T-cell (primary cell): Measurements from ENCODE around the gene DLGAP1. TPM values are rescaled to one million over a fixed set of nuclear protein-coding genes. Genes with fewer than 3 reads are reported as not detected.

Source experiments
- ATAC-seq, 4 experiments: fragments of 200-7000 bp in 3 of 4; fragments of 150-1000 bp in 1 of 4; cut with Tn5 transposase; replicated peaks in 1 of 4; 1 replicate in 3 of 4; 2 replicates in 1 of 4; pipeline ENCODE4 v1.10.0; 2021; ENCODE audit warnings: moderate library complexity in 3 of 4, mild to moderate bottlenecking in 2 of 4, moderate number of reproducible peaks in 1 of 4
- CTCF ChIA-PET, 2 donors: fragments of 300-600 bp; sonication (Branson Sonifier 250); formaldehyde crosslinking; loops; one replicate each; lab custom pipeline; 2022; ENCODE audit warnings: antibody characterized with exemption in 2 of 2; lab: Charles Lee
- POLR2A ChIA-PET, 2 donors: fragments of 300-600 bp; sonication (Branson Sonifier 250); formaldehyde crosslinking; loops; one replicate each; lab custom pipeline; 2022; ENCODE audit warnings: antibody characterized with exemption in 2 of 2; lab: Charles Lee
- DNase-seq, 35 experiments: peaks; one replicate each; pipeline versions ENCODE4 v3.0.0 to v3.0.0-alpha.2; 2013 to 2023
- H3K27ac ChIP-seq: one replicate; pipeline ENCODE4 v1.5.1; 2013; ENCODE audit warnings: low read length
- H3K27me3 ChIP-seq, 2 experiments: replicated peaks in 1 of 2; 1 replicate in 1 of 2; 2 replicates in 1 of 2; pipeline versions ENCODE4 v1.6.1 to v1.7.0; 2013; ENCODE audit warnings: low read length in 1 of 2, mixed read lengths in 1 of 2; ENCODE audit not compliant: control insufficient read depth in 2 of 2, insufficient read depth in 2 of 2; ENCODE audit errors: extremely low read depth in 1 of 2
- H3K36me3 ChIP-seq, 2 donors: 1 replicate in 1 of 2; 2 replicates in 1 of 2; pipeline versions ENCODE4 v1.6.1 to v1.7.0; 2013; ENCODE audit warnings: low read length in 1 of 2; ENCODE audit not compliant: control insufficient read depth in 2 of 2, insufficient read depth in 1 of 2; ENCODE audit errors: extremely low read depth in 1 of 2
- H3K4me1 ChIP-seq, 2 experiments: 1 replicate in 1 of 2; 2 replicates in 1 of 2; pipeline versions ENCODE4 v1.6.1 to v1.7.0; 2013; ENCODE audit warnings: low read length in 2 of 2, mixed read lengths in 1 of 2; ENCODE audit not compliant: insufficient read depth in 2 of 2, control insufficient read depth in 1 of 2; ENCODE audit errors: extremely low read depth in 1 of 2
- H3K4me3 ChIP-seq, 2 donors: 1 replicate in 1 of 2; 2 replicates in 1 of 2; pipeline versions ENCODE4 v1.5.1 to v1.7.0; 2013; ENCODE audit warnings: mild to moderate bottlenecking in 2 of 2, low read length in 1 of 2, moderate library complexity in 1 of 2; ENCODE audit not compliant: control insufficient read depth in 1 of 2; ENCODE audit errors: extremely low read depth in 1 of 2
- H3K9me3 ChIP-seq: 2 replicates; pipeline ENCODE4 v1.7.0; 2013
- H3K27ac Mint-ChIP-seq, 2 donors: one replicate each; pipeline ENCODE4 v1.8.0; 2020 to 2021; ENCODE audit warnings: mild to moderate bottlenecking in 2 of 2, mixed read lengths in 2 of 2
- H3K27me3 Mint-ChIP-seq, 2 donors: one replicate each; pipeline ENCODE4 v1.8.0; 2021 to 2022; ENCODE audit warnings: mixed read lengths in 2 of 2
- H3K36me3 Mint-ChIP-seq: one replicate; pipeline ENCODE4 v1.8.0; 2021; ENCODE audit warnings: mixed read lengths
- H3K4me1 Mint-ChIP-seq, 3 donors: one replicate each; pipeline ENCODE4 v1.8.0; 2020 to 2022; ENCODE audit warnings: mixed read lengths in 3 of 3, mild to moderate bottlenecking in 1 of 3
- H3K4me3 Mint-ChIP-seq, 3 donors: one replicate each; pipeline ENCODE4 v1.8.0; 2020 to 2022; ENCODE audit warnings: mild to moderate bottlenecking in 3 of 3, mixed read lengths in 3 of 3, moderate library complexity in 3 of 3
- H3K9me3 Mint-ChIP-seq, 3 donors: one replicate each; pipeline ENCODE4 v1.8.0; 2020 to 2022; ENCODE audit warnings: mixed read lengths in 3 of 3
- WGBS: methylation state at CpG from one replicate; pipeline ENCODE4 v1.1.5; 2013; ENCODE audit warnings: missing lambda C conversion rate; ENCODE audit not compliant: insufficient coverage; 5-methylcytosine and 5-hydroxymethylcytosine counted together
- total RNA-seq, 35 experiments: library from RNA in 6 of 35; stranded (reverse) in 6 of 35; fragments of 120-200 nt in 1 of 35; gene quantifications; one replicate each; pipeline versions ENCODE4 v1.2.1 to v1.2.4 and lab custom pipeline; 2013 to 2026

The DLGAP1 gene
- total RNA-seq, 5 donors from 2014 or later (not counting 1 experiment from before 2014, with no cell fraction given): 0.25 to 1.8 (median 0.26) TPM

GRCh38 chr18:3967359-3968180, 487.5 kb downstream of the DLGAP1 start:
- no peak overlapping the region for H3K27ac ChIP-seq
- WGBS: 100% methylated on average over 2 of the region's 4 CpGs
- DNase-seq: no peak
- no peak for ATAC-seq
- H3K27ac Mint-ChIP-seq: no peak overlapping the region
- no peak overlapping the region for H3K4me3 Mint-ChIP-seq
- no peaks in the 10 kb centered on the region for H3K4me1 ChIP-seq
- POLR2A ChIA-PET: no interaction called here
- H3K36me3 ChIP-seq: no peaks in the 10 kb centered on the region
- H3K9me3 Mint-ChIP-seq: no peaks in the 10 kb centered on the region
- peaks cover 6 to 18% of the 10 kb centered on the region in 2 donors for H3K27me3 Mint-ChIP-seq
- no peaks in the 10 kb centered on the region for H3K36me3 Mint-ChIP-seq
- no peaks in the 10 kb centered on the region for H3K4me1 Mint-ChIP-seq
- CTCF ChIA-PET: interaction anchor here in 1 of 2 donors (0.6 kb wide), 2 partner anchors 12 to 17 kb away, joined by 3 to 5 read pairs; no protein-coding TSS in a partner anchor
- H3K27me3 ChIP-seq: no peaks in the 10 kb centered on the region
- H3K4me3 ChIP-seq: no peak overlapping the region
- H3K9me3 ChIP-seq: no peaks in the 10 kb centered on the region

DNA sequence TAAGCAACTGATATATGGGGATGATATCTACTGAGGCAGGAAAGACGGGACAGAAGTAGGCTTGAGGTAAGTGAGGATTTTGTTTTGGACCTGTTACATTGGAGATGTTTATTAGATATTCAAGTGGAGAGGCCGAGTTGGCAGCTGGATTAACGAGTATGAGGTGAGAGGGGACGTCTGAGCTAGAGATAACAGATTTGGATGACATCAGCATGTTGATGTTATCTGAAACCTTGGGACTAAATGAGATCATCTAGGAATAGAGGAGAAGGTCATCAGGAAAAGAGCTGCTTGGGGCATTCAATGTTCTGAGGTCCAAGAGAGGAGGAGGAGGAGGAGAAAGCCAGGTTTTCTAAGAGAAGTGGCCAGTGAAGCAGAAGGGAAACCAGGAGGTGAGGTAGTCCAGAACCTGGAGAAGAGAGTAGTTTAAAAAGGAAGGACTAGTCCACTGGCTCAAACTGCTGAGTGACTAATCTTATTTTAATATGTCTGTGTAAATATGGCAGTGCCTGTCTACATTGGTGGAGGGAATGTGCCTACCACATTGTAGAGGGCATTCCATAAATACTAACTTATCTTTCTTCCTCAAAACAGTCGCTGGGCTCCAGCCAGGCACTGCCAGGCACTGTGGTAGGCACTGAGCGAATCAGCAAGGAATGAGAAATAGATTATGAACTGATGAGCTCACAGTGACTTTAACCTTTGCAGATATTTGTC, 488.3 kb downstream of the DLGAP1 start:
- Mint-ChIP-seq H3K4me3 (no peak overlapping the region), H3K9me3 (no peaks in the 10 kb centered on the region), H3K27ac (no peak overlapping the region), H3K27me3 (peaks cover 6 to 21% of the 10 kb centered on the region in 2 donors), H3K4me1 (no peaks in the 10 kb centered on the region), H3K36me3 (no peaks in the 10 kb centered on the region)
- Histone ChIP-seq H3K4me3 (no peak overlapping the region), H3K9me3 (no peaks in the 10 kb centered on the region), H3K36me3 (no peaks in the 10 kb centered on the region), H3K27me3 (no peaks in the 10 kb centered on the region), H3K4me1 (no peaks in the 10 kb centered on the region), H3K27ac (no peak overlapping the region)
- ATAC-seq: no peak
- POLR2A ChIA-PET: interaction anchor here in 1 of 2 donors (0.6 kb wide), 1 partner anchor 18 kb away, joined by 6 read pairs; no protein-coding TSS in a partner anchor
- no peak for DNase-seq
- WGBS: 62% methylated on average over 5 of the region's 6 CpGs
- CTCF ChIA-PET: interaction anchor here in 1 of 2 donors (0.6 kb wide), 1 partner anchor 18 kb away, joined by 5 read pairs; no protein-coding TSS in a partner anchor

DNA sequence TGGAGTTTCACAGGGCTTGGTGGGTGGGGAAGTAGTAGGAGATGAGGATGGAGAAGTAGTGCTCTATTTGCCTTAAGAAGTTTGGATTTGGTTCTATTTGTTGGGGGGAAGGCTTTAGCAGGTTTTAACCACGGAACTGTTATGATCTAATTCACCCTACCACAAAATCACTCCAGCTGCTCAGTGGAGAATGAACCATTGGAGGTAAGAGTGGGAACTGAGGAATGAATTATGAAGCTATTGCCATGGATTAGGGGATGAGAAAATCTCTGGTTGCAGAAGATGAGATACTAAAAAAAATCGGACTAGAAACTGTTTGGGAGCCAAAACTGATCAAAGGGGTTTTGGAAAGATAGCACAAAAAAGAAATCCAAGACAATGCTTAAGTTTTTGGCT, 488.9 kb downstream of the DLGAP1 start:
- Mint-ChIP-seq H3K36me3 (no peaks in the 10 kb centered on the region), H3K27me3 (peaks cover 6 to 21% of the 10 kb centered on the region in 2 donors), H3K4me1 (no peaks in the 10 kb centered on the region), H3K4me3 (no peak overlapping the region), H3K27ac (no peak overlapping the region), H3K9me3 (no peaks in the 10 kb centered on the region)
- ChIA-PET CTCF (no interaction called here), POLR2A (interaction anchor here in 1 of 2 donors (0.6 kb wide), 1 partner anchor 19 kb away, joined by 6 read pairs; no protein-coding TSS in a partner anchor)
- Histone ChIP-seq H3K4me1 (no peaks in the 10 kb centered on the region), H3K36me3 (no peaks in the 10 kb centered on the region), H3K9me3 (no peaks in the 10 kb centered on the region), H3K27me3 (no peaks in the 10 kb centered on the region), H3K4me3 (no peak overlapping the region), H3K27ac (no peak overlapping the region)
- WGBS: no CpG with 5 or more reads among the region's 2 CpGs
- DNase-seq (no peak), ATAC-seq (no peak)

- Mint-ChIP-seq H3K36me3 (no peaks in the 10 kb centered on the region), H3K4me3 (no peak overlapping the region), H3K27ac (no peak overlapping the region), H3K9me3 (peaks cover 0 to 1% (median 1%) of the 10 kb centered on the region in 3 donors), H3K27me3 (peaks cover 6 to 17% of the 10 kb centered on the region in 2 donors), H3K4me1 (no peaks in the 10 kb centered on the region)
- POLR2A ChIA-PET: no interaction called here
- Histone ChIP-seq H3K4me1 (no peaks in the 10 kb centered on the region), H3K36me3 (no peaks in the 10 kb centered on the region), H3K27ac (no peak overlapping the region), H3K4me3 (no peak overlapping the region), H3K27me3 (no peaks in the 10 kb centered on the region), H3K9me3 (no peaks in the 10 kb centered on the region)
- CTCF ChIA-PET: no interaction called here
- DNase-seq (no peak), ATAC-seq (no peak)
- WGBS: 87% methylated on average over 7 of the region's 7 CpGs
Measured at GRCh38 chr18:3960977-3961376, 494.1 kb downstream of the DLGAP1 start.

GRCh38 chr18:3960142-3960541, 495.0 kb downstream of the DLGAP1 start:
- DNase-seq: no peak
- no peaks in the 10 kb centered on the region for H3K36me3 ChIP-seq
- H3K4me1 ChIP-seq: no peaks in the 10 kb centered on the region
- CTCF ChIA-PET: interaction anchor here in 1 of 2 donors (0.6 kb wide), 1 partner anchor 34 kb away, joined by 5 read pairs; no protein-coding TSS in a partner anchor
- H3K4me1 Mint-ChIP-seq: no peaks in the 10 kb centered on the region
- peaks cover 6 to 17% of the 10 kb centered on the region in 2 donors for H3K27me3 Mint-ChIP-seq
- no peaks in the 10 kb centered on the region for H3K36me3 Mint-ChIP-seq
- no peak overlapping the region for H3K4me3 Mint-ChIP-seq
- ATAC-seq: no peak
- WGBS: 79% methylated on average over 1 of the region's 4 CpGs
- no peaks in the 10 kb centered on the region for H3K27me3 ChIP-seq
- no peak overlapping the region for H3K27ac Mint-ChIP-seq
- no peaks in the 10 kb centered on the region for H3K9me3 ChIP-seq
- POLR2A ChIA-PET: no interaction called here
- H3K9me3 Mint-ChIP-seq: peaks cover 0 to 7% (median 2%) of the 10 kb centered on the region in 3 donors
- H3K4me3 ChIP-seq: no peak overlapping the region
- no peak overlapping the region for H3K27ac ChIP-seq

- Histone ChIP-seq H3K4me1 (no peaks in the 10 kb centered on the region), H3K4me3 (no peak overlapping the region), H3K9me3 (no peaks in the 10 kb centered on the region), H3K27ac (no peak overlapping the region), H3K36me3 (no peaks in the 10 kb centered on the region), H3K27me3 (peaks cover 0 to 2% of the 10 kb centered on the region in 2 experiments)
- ChIA-PET POLR2A (interaction anchor here in 1 of 2 donors (0.5 kb wide), 1 partner anchor 11 kb away, joined by 5 read pairs; no protein-coding TSS in a partner anchor), CTCF (no interaction called here)
- H3K9me3 Mint-ChIP-seq: peaks cover 0 to 7% (median 2%) of the 10 kb centered on the region in 3 donors
- H3K36me3 Mint-ChIP-seq: no peaks in the 10 kb centered on the region
- no peak for ATAC-seq
- no peak for DNase-seq
- peaks cover 2 to 31% of the 10 kb centered on the region in 2 donors for H3K27me3 Mint-ChIP-seq
- no peaks in the 10 kb centered on the region for H3K4me1 Mint-ChIP-seq
- H3K27ac Mint-ChIP-seq: no peak overlapping the region
- no peak overlapping the region for H3K4me3 Mint-ChIP-seq
- no CpG with 5 or more reads among the region's 5 CpGs for WGBS
Measured at GRCh38 chr18:3952031-3952430, 503.1 kb downstream of the DLGAP1 start.
